Gastrocnemius medialis (tissue), 4 donors: Measurements from ENCODE around the gene PSMA8.

Experiments
- POLR2A ChIP-seq, 2 donors: fragments of 450-650 bp; IDR thresholded peaks; one replicate each; pipeline ENCODE4 v1.6.1; 2017; ENCODE audit warnings: antibody characterized with exemption in 2 of 2, mild to moderate bottlenecking in 2 of 2, moderate library complexity in 2 of 2
- TF ChIP-seq, protein P1 (sequence below), 5 experiments: fragments of 450-650 bp in 3 of 5; fragments of 200-600 bp in 2 of 5; sonication (generic) in 2 of 5; IDR thresholded peaks in 4 of 5; conservative IDR thresholded peaks in 1 of 5; 1 replicate in 4 of 5; 2 replicates in 1 of 5; pipeline ENCODE4 v1.5.1; 2016 to 2019; ENCODE audit warnings: antibody characterized with exemption in 5 of 5, mild to moderate bottlenecking in 3 of 5, moderate library complexity in 3 of 5

DNA sequence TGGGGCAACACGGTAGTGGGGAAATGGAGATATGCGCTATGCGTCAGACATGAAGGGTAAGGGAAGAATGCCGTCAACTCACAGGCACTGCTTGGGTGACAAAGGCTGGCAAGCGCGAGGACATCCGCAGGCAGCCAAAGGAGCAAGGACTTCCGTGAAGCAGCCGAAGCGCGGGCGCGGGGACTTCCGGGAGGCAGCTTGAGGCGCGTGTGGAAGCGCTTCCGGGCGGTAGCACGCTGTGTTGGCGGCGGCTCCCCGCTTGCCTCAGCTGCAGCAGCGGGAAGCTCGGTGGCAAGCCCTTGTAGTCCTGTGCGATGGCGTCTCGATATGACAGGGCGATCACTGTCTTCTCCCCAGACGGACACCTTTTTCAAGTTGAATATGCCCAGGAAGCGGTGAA is at the start of gene PSMA8:
- TF ChIP-seq, protein P1, sequence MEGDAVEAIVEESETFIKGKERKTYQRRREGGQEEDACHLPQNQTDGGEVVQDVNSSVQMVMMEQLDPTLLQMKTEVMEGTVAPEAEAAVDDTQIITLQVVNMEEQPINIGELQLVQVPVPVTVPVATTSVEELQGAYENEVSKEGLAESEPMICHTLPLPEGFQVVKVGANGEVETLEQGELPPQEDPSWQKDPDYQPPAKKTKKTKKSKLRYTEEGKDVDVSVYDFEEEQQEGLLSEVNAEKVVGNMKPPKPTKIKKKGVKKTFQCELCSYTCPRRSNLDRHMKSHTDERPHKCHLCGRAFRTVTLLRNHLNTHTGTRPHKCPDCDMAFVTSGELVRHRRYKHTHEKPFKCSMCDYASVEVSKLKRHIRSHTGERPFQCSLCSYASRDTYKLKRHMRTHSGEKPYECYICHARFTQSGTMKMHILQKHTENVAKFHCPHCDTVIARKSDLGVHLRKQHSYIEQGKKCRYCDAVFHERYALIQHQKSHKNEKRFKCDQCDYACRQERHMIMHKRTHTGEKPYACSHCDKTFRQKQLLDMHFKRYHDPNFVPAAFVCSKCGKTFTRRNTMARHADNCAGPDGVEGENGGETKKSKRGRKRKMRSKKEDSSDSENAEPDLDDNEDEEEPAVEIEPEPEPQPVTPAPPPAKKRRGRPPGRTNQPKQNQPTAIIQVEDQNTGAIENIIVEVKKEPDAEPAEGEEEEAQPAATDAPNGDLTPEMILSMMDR (IDR thresholded peaks at IDR 0.05 in 4 of 5, conservative IDR thresholded peaks at IDR 0.05 in 1 of 5) = no peak
- TF ChIP-seq POLR2A (IDR thresholded peaks at IDR 0.05) = no peak
